Measurements from ENCODE around the gene RAB14. TPM values are rescaled to one million over a fixed set of nuclear protein-coding genes. Genes with fewer than 3 reads are reported as not detected.

Gene RAB14
- polyA plus RNA-seq, 1 of the 3 experiments (the other 2 are of a cell fraction) = 17.4 TPM

DNA sequence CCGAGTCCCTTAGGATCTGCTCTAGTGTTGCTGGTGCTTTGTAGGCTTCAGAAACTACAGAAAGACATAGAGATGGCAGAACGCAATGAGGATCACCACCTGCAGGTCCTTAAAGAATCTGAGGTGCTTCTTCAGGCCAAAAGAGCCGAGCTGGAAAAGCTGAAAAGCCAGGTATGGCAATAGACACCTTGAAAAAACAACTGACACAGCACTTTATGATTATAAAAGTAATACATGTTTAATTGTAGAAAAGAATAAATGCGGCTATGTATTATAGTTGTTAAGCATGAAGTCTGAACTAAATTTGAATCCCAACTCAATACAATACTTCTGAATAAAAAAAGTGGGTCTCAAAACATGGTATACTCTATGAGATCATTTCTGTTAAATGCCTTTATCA lies 43.7 kb downstream of the RAB14 start:
- no peak overlapping the region for H3K4me2 ChIP-seq
- CTCF ChIA-PET = interaction anchor here (1.0 kb wide), 1 partner anchor 402 kb away, joined by 3 read pairs; no protein-coding TSS in a partner anchor
- H3K9ac ChIP-seq = no peak overlapping the region
- H3K27me3 ChIP-seq (ENCODE audit: insufficient read depth) = no peaks in the 10 kb centered on the region
- DNase-seq = no peak
- H3F3A ChIP-seq (replicated peaks; ENCODE audit: insufficient read depth) = peaks cover 27% of the 10 kb centered on the region
- H3K79me2 ChIP-seq (ENCODE audit: insufficient read depth) = no peaks in the 10 kb centered on the region
- TF ChIP-seq FOXM1 (IDR thresholded peaks at IDR 0.05; ENCODE audit: low read depth) = no peak
- no peak for TF ChIP-seq EZH2phosphoT487 (IDR thresholded peaks at IDR 0.05; ENCODE audit: borderline replicate concordance, low read depth)
- peaks cover 56% of the 10 kb centered on the region in 2 experiments for H3K36me3 ChIP-seq (replicated peaks in 1 of 2; ENCODE audit: control insufficient read depth in 1 of 2, insufficient read depth in 2 of 2, low read length in 1 of 2)
- H3K27ac ChIP-seq (ENCODE audit: low read depth in 2 of 2, low read length in 1 of 2) = no peak overlapping the region
- H3K9me2 ChIP-seq = no peaks in the 10 kb centered on the region
- H3K9me3 ChIP-seq = no peaks in the 10 kb centered on the region
- POLR2A ChIA-PET = no interaction called here
- no peaks in the 10 kb centered on the region; the same call in 1 of the 2 replicates for H4K20me1 ChIP-seq (ENCODE audit: insufficient read depth)
- H3K4me1 ChIP-seq (ENCODE audit: control insufficient read depth in 1 of 2, insufficient read depth in 2 of 2, low read depth in 1 of 2, low read length in 1 of 2) = peaks cover 0 to 6% of the 10 kb centered on the region in 2 experiments; a peak in 2 of 4 replicates
- no peak overlapping the region for H2AFZ ChIP-seq (ENCODE audit: low read depth)
- WGBS (ENCODE audit: low lambda C conversion rate) = 95% methylated on average over 4 of the region's 4 CpGs
- H3K4me3 ChIP-seq (ENCODE audit: low read depth in 2 of 2, low read length in 1 of 2) = no peak overlapping the region

DNA sequence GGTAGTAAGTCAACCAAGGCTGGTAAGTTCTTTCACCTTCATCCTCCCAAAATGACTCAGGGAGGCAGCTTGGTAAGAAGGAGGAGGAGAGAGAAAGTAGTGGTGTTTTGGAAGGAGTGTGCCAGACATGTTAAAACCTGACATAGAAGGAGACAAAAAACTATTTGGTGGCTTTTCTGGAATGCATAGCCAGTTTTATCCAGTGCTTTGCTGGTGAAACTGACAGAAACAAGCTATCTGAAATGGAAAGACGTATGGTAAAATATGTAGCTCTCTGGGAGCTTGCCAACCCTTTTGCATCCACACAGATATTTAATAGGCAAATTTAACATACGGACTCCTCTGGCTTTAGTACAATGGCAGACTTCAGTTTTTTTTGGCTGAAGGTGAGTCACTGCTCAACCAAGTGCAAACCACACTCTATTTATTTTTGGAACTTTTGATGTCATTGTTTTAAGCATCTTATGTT lies 45.4 kb downstream of the RAB14 start:
- 11% methylated on average over 2 of the region's 2 CpGs for WGBS (ENCODE audit: low lambda C conversion rate)
- no peaks in the 10 kb centered on the region for H3K9me3 ChIP-seq
- peak overlapping the region; percentile 34 to 74 for H3K27ac ChIP-seq (ENCODE audit: low read depth in 2 of 2, low read length in 1 of 2)
- DNase-seq = no peak
- H3K9me2 ChIP-seq = no peaks in the 10 kb centered on the region
- no peak overlapping the region; a peak in 1 of 4 replicates for H3K4me3 ChIP-seq (ENCODE audit: low read depth in 2 of 2, low read length in 1 of 2)
- no peaks in the 10 kb centered on the region; the same call in 1 of the 2 replicates for H4K20me1 ChIP-seq (ENCODE audit: insufficient read depth)
- H2AFZ ChIP-seq (ENCODE audit: low read depth) = peak overlapping the region; percentile 45; the same call in 1 of the 2 replicates
- peaks cover 27% of the 10 kb centered on the region for H3F3A ChIP-seq (replicated peaks; ENCODE audit: insufficient read depth)
- H3K4me2 ChIP-seq = peak overlapping the region; percentile 68
- no peaks in the 10 kb centered on the region for H3K79me2 ChIP-seq (ENCODE audit: insufficient read depth)
- peaks cover 0 to 6% of the 10 kb centered on the region in 2 experiments; a peak in 2 of 4 replicates for H3K4me1 ChIP-seq (ENCODE audit: control insufficient read depth in 1 of 2, insufficient read depth in 2 of 2, low read depth in 1 of 2, low read length in 1 of 2)
- TF ChIP-seq NFIC (IDR thresholded peaks at IDR 0.05; ENCODE audit: borderline replicate concordance) (peak; percentile 27; the same call in 1 of the 2 replicates), SIN3A (IDR thresholded peaks at IDR 0.05; ENCODE audit: borderline replicate concordance, low read depth, low read length) (no peak), RFX5 (IDR thresholded peaks at IDR 0.05; ENCODE audit: low read length) (no peak), FOSL2 (IDR thresholded peaks at IDR 0.05; ENCODE audit: borderline replicate concordance, low read depth) (peak; percentile 61), JUND (IDR thresholded peaks at IDR 0.05) (peak; percentile 48), CHD2 (IDR thresholded peaks at IDR 0.05; ENCODE audit: low read length, partially characterized antibody) (no peak), EP300 (IDR thresholded peaks at IDR 0.05; ENCODE audit: borderline replicate concordance in 1 of 2, low read depth in 1 of 2, low read length in 1 of 2) (peak in 1 of 2 experiments; percentile 22; a peak in 1 of 4 replicates), ELF1 (IDR thresholded peaks at IDR 0.05) (no peak), YY1 (IDR thresholded peaks at IDR 0.05; ENCODE audit: low read depth) (peak; percentile 29; the same call in 1 of the 2 replicates), GATA2 (CRISPR knock-in tag; IDR thresholded peaks at IDR 0.05) (no peak), RAD21 (IDR thresholded peaks at IDR 0.05; ENCODE audit: low read length) (no peak), MEF2A (IDR thresholded peaks at IDR 0.05; ENCODE audit: borderline replicate concordance, low read depth) (peak; percentile 79), MXI1 (IDR thresholded peaks at IDR 0.05; ENCODE audit: low read depth, low read length) (no peak)
- TF ChIP-seq, protein P1, sequence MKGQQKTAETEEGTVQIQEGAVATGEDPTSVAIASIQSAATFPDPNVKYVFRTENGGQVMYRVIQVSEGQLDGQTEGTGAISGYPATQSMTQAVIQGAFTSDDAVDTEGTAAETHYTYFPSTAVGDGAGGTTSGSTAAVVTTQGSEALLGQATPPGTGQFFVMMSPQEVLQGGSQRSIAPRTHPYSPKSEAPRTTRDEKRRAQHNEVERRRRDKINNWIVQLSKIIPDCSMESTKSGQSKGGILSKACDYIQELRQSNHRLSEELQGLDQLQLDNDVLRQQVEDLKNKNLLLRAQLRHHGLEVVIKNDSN (IDR thresholded peaks at IDR 0.05; ENCODE audit: borderline replicate concordance, low read depth) = no peak
- TF ChIP-seq, protein P2, sequence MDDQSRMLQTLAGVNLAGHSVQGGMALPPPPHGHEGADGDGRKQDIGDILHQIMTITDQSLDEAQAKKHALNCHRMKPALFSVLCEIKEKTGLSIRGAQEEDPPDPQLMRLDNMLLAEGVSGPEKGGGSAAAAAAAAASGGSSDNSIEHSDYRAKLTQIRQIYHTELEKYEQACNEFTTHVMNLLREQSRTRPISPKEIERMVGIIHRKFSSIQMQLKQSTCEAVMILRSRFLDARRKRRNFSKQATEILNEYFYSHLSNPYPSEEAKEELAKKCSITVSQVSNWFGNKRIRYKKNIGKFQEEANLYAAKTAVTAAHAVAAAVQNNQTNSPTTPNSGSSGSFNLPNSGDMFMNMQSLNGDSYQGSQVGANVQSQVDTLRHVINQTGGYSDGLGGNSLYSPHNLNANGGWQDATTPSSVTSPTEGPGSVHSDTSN (IDR thresholded peaks at IDR 0.05) = no peak; the same call in 1 of the 2 replicates
- TF ChIP-seq, protein P3, sequence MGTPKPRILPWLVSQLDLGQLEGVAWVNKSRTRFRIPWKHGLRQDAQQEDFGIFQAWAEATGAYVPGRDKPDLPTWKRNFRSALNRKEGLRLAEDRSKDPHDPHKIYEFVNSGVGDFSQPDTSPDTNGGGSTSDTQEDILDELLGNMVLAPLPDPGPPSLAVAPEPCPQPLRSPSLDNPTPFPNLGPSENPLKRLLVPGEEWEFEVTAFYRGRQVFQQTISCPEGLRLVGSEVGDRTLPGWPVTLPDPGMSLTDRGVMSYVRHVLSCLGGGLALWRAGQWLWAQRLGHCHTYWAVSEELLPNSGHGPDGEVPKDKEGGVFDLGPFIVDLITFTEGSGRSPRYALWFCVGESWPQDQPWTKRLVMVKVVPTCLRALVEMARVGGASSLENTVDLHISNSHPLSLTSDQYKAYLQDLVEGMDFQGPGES (IDR thresholded peaks at IDR 0.05; ENCODE audit: low read depth, low read length) = no peak
- peak overlapping the region; percentile 19; the same call in 1 of the 2 replicates for H3K9ac ChIP-seq
- CTCF ChIA-PET = interaction anchor here (2.1 kb wide), 1 partner anchor 14 kb away, joined by 9 read pairs; no protein-coding TSS in a partner anchor
- no peaks in the 10 kb centered on the region for H3K27me3 ChIP-seq (ENCODE audit: insufficient read depth)
- H3K36me3 ChIP-seq (replicated peaks in 1 of 2; ENCODE audit: control insufficient read depth in 1 of 2, insufficient read depth in 2 of 2, low read length in 1 of 2) = peaks cover 44 to 49% of the 10 kb centered on the region in 2 experiments
- POLR2A ChIA-PET = no interaction called here

Data from SK-N-SH (cell line).